DOHH2 (cell line): ENCODE data around the gene CDC42BPA.

ENCODE experiments used
- H3F3A ChIP-seq: fragments of 200-600 bp; sonication (generic), shearing (Covaris generic); 2 replicates; pipeline ENCODE4 v1.6.0; 2016; ENCODE audit warnings: antibody characterized with exemption, mild to moderate bottlenecking; ENCODE audit not compliant: control insufficient read depth, insufficient read depth
- H3K27ac ChIP-seq: fragments of 200-600 bp; sonication (generic); 2 replicates; pipeline ENCODE4 v1.5.1; 2014; ENCODE audit warnings: low read depth, mild to moderate bottlenecking, low read length, moderate library complexity
- H3K27me3 ChIP-seq: fragments of 200-600 bp; sonication (generic); 2 replicates; pipeline ENCODE4 v1.6.1; 2014; ENCODE audit warnings: mild to moderate bottlenecking, low read length, mixed read lengths; ENCODE audit not compliant: control insufficient read depth
- H3K36me3 ChIP-seq: fragments of 200-600 bp; sonication (generic); 2 replicates; pipeline ENCODE4 v1.6.1; 2014; ENCODE audit warnings: mild to moderate bottlenecking, low read length, moderate library complexity, mixed read lengths; ENCODE audit not compliant: control insufficient read depth
- H3K4me1 ChIP-seq: fragments of 200-600 bp; sonication (generic); 2 replicates; pipeline ENCODE4 v1.6.1; 2014; ENCODE audit warnings: mild to moderate bottlenecking, low read length, mixed read lengths; ENCODE audit not compliant: control insufficient read depth
- H3K4me2 ChIP-seq: fragments of 200-600 bp; sonication (generic); 2 replicates; pipeline ENCODE4 v1.6.0; 2014; ENCODE audit warnings: mild to moderate bottlenecking, low read length, moderate library complexity
- H3K4me3 ChIP-seq: fragments of 200-600 bp; sonication (generic); 2 replicates; pipeline ENCODE4 v1.5.1; 2014; ENCODE audit warnings: mild to moderate bottlenecking, low read length, mixed read lengths
- H3K79me2 ChIP-seq: fragments of 200-600 bp; sonication (generic); 2 replicates; pipeline ENCODE4 v1.6.1; 2014; ENCODE audit warnings: mild to moderate bottlenecking, low read length, mixed read lengths; ENCODE audit not compliant: control insufficient read depth
- H3K9me2 ChIP-seq: fragments of 200-600 bp; sonication (generic); replicated peaks from 2 replicates; pipeline ENCODE4 v1.6.1; 2014; ENCODE audit warnings: mild to moderate bottlenecking, low read length, mixed read lengths; ENCODE audit not compliant: control insufficient read depth
- H3K9me3 ChIP-seq: fragments of 200-600 bp; sonication (generic); 2 replicates; pipeline ENCODE4 v1.6.1; 2014; ENCODE audit warnings: antibody characterized with exemption, low read length, mixed read lengths; ENCODE audit not compliant: control insufficient read depth, insufficient read depth
- H4K20me1 ChIP-seq: fragments of 200-600 bp; sonication (generic); 2 replicates; pipeline ENCODE4 v1.6.0; 2014; ENCODE audit warnings: low read depth, mild to moderate bottlenecking, antibody characterized with exemption, low read length, moderate library complexity; ENCODE audit not compliant: control insufficient read depth, insufficient read depth
- CTCF ChIP-seq: fragments of 200-600 bp; sonication (generic); IDR thresholded peaks from one replicate; pipeline ENCODE4 v1.5.1; 2014; ENCODE audit warnings: antibody characterized with exemption, mild to moderate bottlenecking, low read depth, low read length; ENCODE audit not compliant: poor library complexity, severe bottlenecking
- EZH2phosphoT487 ChIP-seq: fragments of 200-600 bp; sonication (generic); IDR thresholded peaks from 2 replicates; pipeline ENCODE4 v1.6.1; 2017; ENCODE audit warnings: borderline replicate concordance, mild to moderate bottlenecking, antibody characterized with exemption, low read length, moderate library complexity, mixed read lengths

CDC42BPA gene

DNA sequence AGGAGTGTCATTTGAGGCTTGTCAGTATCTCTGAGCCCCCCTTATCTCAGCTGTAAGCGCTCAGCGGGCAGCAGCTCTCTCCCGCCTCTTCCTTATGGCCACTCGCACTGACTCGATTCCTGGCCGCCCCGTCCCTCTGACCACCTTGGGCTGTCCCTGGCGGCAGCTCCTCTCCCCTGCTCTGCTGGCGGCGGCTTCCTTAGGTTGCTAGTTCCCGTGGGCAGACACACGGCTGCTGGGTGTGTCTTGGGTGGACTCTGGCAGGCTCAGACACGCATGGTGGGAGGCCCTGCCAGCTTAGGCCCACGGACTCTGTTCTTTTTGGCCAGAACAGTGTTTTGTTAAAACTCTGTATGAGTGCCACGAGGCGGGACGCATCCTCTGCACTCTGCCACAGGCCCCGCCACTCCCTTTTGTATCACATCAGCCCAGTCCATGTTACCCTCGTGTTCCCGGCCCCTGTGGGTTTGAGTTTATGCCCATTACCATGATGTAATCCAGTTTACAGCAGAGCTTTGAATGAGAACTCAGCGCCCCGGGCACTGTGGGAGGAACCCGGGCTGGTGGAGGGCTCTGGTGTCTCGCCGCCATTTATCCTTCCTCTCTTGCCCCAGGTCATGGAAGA lies 332.3 kb downstream of the CDC42BPA start:
- no peaks in the 10 kb centered on the region; the same call in 1 of the 2 replicates for H3K36me3 ChIP-seq
- H3K9me2 ChIP-seq = no peaks in the 10 kb centered on the region
- H4K20me1 ChIP-seq = no peaks in the 10 kb centered on the region
- no peaks in the 10 kb centered on the region for H3K27me3 ChIP-seq
- H3K4me3 ChIP-seq = no peak overlapping the region
- H3K9me3 ChIP-seq = no peaks in the 10 kb centered on the region
- H3K79me2 ChIP-seq = no peaks in the 10 kb centered on the region
- TF ChIP-seq CTCF = no peak
- TF ChIP-seq EZH2phosphoT487 = no peak
- H3K27ac ChIP-seq = no peak overlapping the region
- H3F3A ChIP-seq = no peaks in the 10 kb centered on the region
- H3K4me2 ChIP-seq = no peak overlapping the region
- H3K4me1 ChIP-seq = peaks cover 11% of the 10 kb centered on the region

- no peak overlapping the region for H3K4me3 ChIP-seq
- no peaks in the 10 kb centered on the region for H3F3A ChIP-seq
- H3K79me2 ChIP-seq = no peaks in the 10 kb centered on the region
- TF ChIP-seq CTCF = no peak
- no peak for TF ChIP-seq EZH2phosphoT487
- peaks cover 10% of the 10 kb centered on the region for H3K4me1 ChIP-seq
- H4K20me1 ChIP-seq = no peaks in the 10 kb centered on the region
- no peak overlapping the region for H3K27ac ChIP-seq
- H3K36me3 ChIP-seq = no peaks in the 10 kb centered on the region; the same call in 1 of the 2 replicates
- H3K9me3 ChIP-seq = no peaks in the 10 kb centered on the region
- no peak overlapping the region for H3K4me2 ChIP-seq
- H3K27me3 ChIP-seq = no peaks in the 10 kb centered on the region
- H3K9me2 ChIP-seq = no peaks in the 10 kb centered on the region
These were observed 333.0 kb downstream of the CDC42BPA start for GRCh38 chr1:226985239-226985838.

GRCh38 chr1:226984521-226985238 lies 333.6 kb downstream of the CDC42BPA start:
- Histone ChIP-seq H3K27me3 (no peaks in the 10 kb centered on the region), H3K36me3 (no peaks in the 10 kb centered on the region; the same call in 1 of the 2 replicates), H3F3A (no peaks in the 10 kb centered on the region), H3K27ac (no peak overlapping the region), H4K20me1 (no peaks in the 10 kb centered on the region), H3K4me2 (no peak overlapping the region), H3K4me1 (peaks cover 4% of the 10 kb centered on the region), H3K4me3 (no peak overlapping the region), H3K79me2 (no peaks in the 10 kb centered on the region), H3K9me2 (no peaks in the 10 kb centered on the region), H3K9me3 (no peaks in the 10 kb centered on the region)
- no peak for TF ChIP-seq EZH2phosphoT487
- no peak for TF ChIP-seq CTCF
